WERI-Rb-1 (cell line): ENCODE results near the gene STX3.
A peak's percentile ranks its signal among the peaks of the same experiment; 100 is the strongest.

Source experiments
- DNase-seq: peaks from one replicate; pipeline ENCODE4 v3.0.0-alpha.2; 2020
- H3K27ac ChIP-seq: fragments of 250-450 bp; sonication (Bioruptor Pico); 2 replicates; pipeline ENCODE4 v1.5.1; 2020; ENCODE audit warnings: mild to moderate bottlenecking, moderate library complexity
- H3K27me3 ChIP-seq: fragments of 250-450 bp; sonication (Bioruptor Pico); 2 replicates; pipeline ENCODE4 v1.5.1; 2021; ENCODE audit warnings: mild to moderate bottlenecking, low read depth, moderate library complexity; ENCODE audit not compliant: insufficient read depth, severe bottlenecking
- H3K36me3 ChIP-seq: fragments of 250-450 bp; sonication (Bioruptor Pico); 2 replicates; pipeline ENCODE4 v1.5.1; 2020; ENCODE audit warnings: mild to moderate bottlenecking, moderate library complexity
- H3K4me3 ChIP-seq: 2 replicates; pipeline ENCODE4 v1.5.1; 2011; ENCODE audit warnings: low read depth, mild to moderate bottlenecking, control low read depth, low read length
- H3K9me3 ChIP-seq: fragments of 250-450 bp; sonication (Bioruptor Pico); 2 replicates; pipeline ENCODE4 v1.5.1; 2021; ENCODE audit warnings: mild to moderate bottlenecking, moderate library complexity; ENCODE audit not compliant: severe bottlenecking
- CTCF ChIP-seq: IDR thresholded peaks from 2 replicates; pipeline ENCODE4 v1.5.1; 2011; ENCODE audit warnings: low read depth, mild to moderate bottlenecking, control low read depth, inconsistent platforms, low read length

Gene STX3

GRCh38 chr11:59759900-59760299 is 4.7 kb downstream of the STX3 start:
- DNase-seq, result peak; percentile 75

GRCh38 chr11:59760771-59761170 is 5.6 kb downstream of the STX3 start:
- TF ChIP-seq CTCF, result no peak
- Histone ChIP-seq H3K4me3 (no peak overlapping the region), H3K27me3 (no peaks in the 10 kb centered on the region), H3K27ac (peak overlapping the region; percentile 95), H3K9me3 (no peaks in the 10 kb centered on the region), H3K36me3 (peaks cover 47% of the 10 kb centered on the region)
- no peak for DNase-seq

More at GRCh38 chr11:59759900-59760299, 4.7 kb downstream of the STX3 start:
- H3K27ac ChIP-seq, result peak overlapping the region; percentile 95
- H3K27me3 ChIP-seq, result no peaks in the 10 kb centered on the region
- peaks cover 47% of the 10 kb centered on the region for H3K36me3 ChIP-seq
- H3K9me3 ChIP-seq, result no peaks in the 10 kb centered on the region
- H3K4me3 ChIP-seq, result peak overlapping the region; percentile 32
- no peak for TF ChIP-seq CTCF

GRCh38 chr11:59761993-59762392 is 6.8 kb downstream of the STX3 start:
- Histone ChIP-seq H3K36me3 (peaks cover 41% of the 10 kb centered on the region), H3K27ac (peak overlapping the region; percentile 95), H3K9me3 (no peaks in the 10 kb centered on the region), H3K4me3 (peak overlapping the region; percentile 20), H3K27me3 (no peaks in the 10 kb centered on the region)
- TF ChIP-seq CTCF, result no peak
- peak; percentile 89 for DNase-seq

- DNase-seq, result peak; percentile 73
- no peaks in the 10 kb centered on the region for H3K9me3 ChIP-seq
- H3K27me3 ChIP-seq, result no peaks in the 10 kb centered on the region
- TF ChIP-seq CTCF, result no peak
- peaks cover 34% of the 10 kb centered on the region for H3K36me3 ChIP-seq
- no peak overlapping the region for H3K4me3 ChIP-seq
- peak overlapping the region; percentile 72 for H3K27ac ChIP-seq
Observed at GRCh38 chr11:59765068-59765735, 10.0 kb downstream of the STX3 start.

GRCh38 chr11:59766542-59767224 is 11.5 kb downstream of the STX3 start:
- Histone ChIP-seq H3K27ac (peak overlapping the region; percentile 72), H3K27me3 (no peaks in the 10 kb centered on the region), H3K9me3 (no peaks in the 10 kb centered on the region), H3K4me3 (0 out of 2 replicates have a peak overlapping the region, but pooled peaks have one; percentile 0), H3K36me3 (peaks cover 23% of the 10 kb centered on the region)
- peak; percentile 92 for DNase-seq
- no peak for TF ChIP-seq CTCF
